CD4-positive, CD25-positive, alpha-beta regulatory T cell (primary cell): ENCODE measurements around the gene WDR26. TPM values are rescaled to one million over a fixed set of nuclear protein-coding genes. Genes with fewer than 3 reads are reported as not detected.
A peak's percentile ranks its signal among the peaks of the same experiment; 100 is the strongest.

Experiments
- ATAC-seq, 2 donors: fragments of 150-1000 bp; cut with Tn5 transposase; one replicate each; pipeline ENCODE4 v1.10.0; 2021; ENCODE audit warnings: low read depth in 2 of 2, moderate number of reproducible peaks in 2 of 2, moderate library complexity in 1 of 2
- DNase-seq, 3 donors: peaks; one replicate each; pipeline versions ENCODE4 v3.0.0 to v3.0.0-alpha.2; 2012 to 2022; ENCODE audit warnings: mixed read lengths in 1 of 3
- H3K27ac ChIP-seq: one replicate; pipeline ENCODE4 v1.7.0; 2013; ENCODE audit warnings: mild to moderate bottlenecking, low read length; ENCODE audit not compliant: insufficient read depth, poor library complexity, severe bottlenecking
- H3K27me3 ChIP-seq: one replicate; pipeline ENCODE4 v1.7.0; 2013; ENCODE audit warnings: low read length; ENCODE audit not compliant: control insufficient read depth, insufficient read depth
- H3K36me3 ChIP-seq: one replicate; pipeline ENCODE4 v1.7.0; 2013; ENCODE audit warnings: mild to moderate bottlenecking, low read length, moderate library complexity; ENCODE audit not compliant: control insufficient read depth, insufficient read depth
- H3K4me1 ChIP-seq: 2 replicates; pipeline ENCODE4 v1.7.0; 2013; ENCODE audit warnings: mild to moderate bottlenecking, low read length; ENCODE audit not compliant: insufficient read depth, control insufficient read depth, poor library complexity, severe bottlenecking
- H3K4me3 ChIP-seq: one replicate; pipeline ENCODE4 v1.7.0; 2013; ENCODE audit warnings: low read depth, mild to moderate bottlenecking, low read length, moderate library complexity
- H3K9me3 ChIP-seq, 2 experiments: 1 replicate in 1 of 2; 2 replicates in 1 of 2; pipeline ENCODE4 v1.7.0; 2013; ENCODE audit warnings: low read length in 2 of 2, mild to moderate bottlenecking in 1 of 2, moderate library complexity in 1 of 2; ENCODE audit not compliant: control insufficient read depth in 2 of 2
- H3K27ac Mint-ChIP-seq, 3 donors: one replicate each; pipeline ENCODE4 v1.8.0; 2020 to 2022; ENCODE audit warnings: mild to moderate bottlenecking in 3 of 3, mixed read lengths in 3 of 3, moderate library complexity in 2 of 3
- H3K27me3 Mint-ChIP-seq: one replicate; pipeline ENCODE4 v1.8.0; 2022; ENCODE audit warnings: mild to moderate bottlenecking, mixed read lengths
- H3K36me3 Mint-ChIP-seq: one replicate; pipeline ENCODE4 v1.8.0; 2020; ENCODE audit warnings: mixed read lengths
- H3K4me1 Mint-ChIP-seq, 4 donors: one replicate each; pipeline ENCODE4 v1.8.0; 2020 to 2022; ENCODE audit warnings: mixed read lengths in 4 of 4, mild to moderate bottlenecking in 1 of 4
- H3K4me3 Mint-ChIP-seq, 4 donors: one replicate each; pipeline ENCODE4 v1.8.0; 2020 to 2022; ENCODE audit warnings: mild to moderate bottlenecking in 4 of 4, mixed read lengths in 4 of 4, moderate library complexity in 3 of 4
- H3K9me3 Mint-ChIP-seq, 7 donors: one replicate each; pipeline ENCODE4 v1.8.0; 2020 to 2022; ENCODE audit warnings: mixed read lengths in 7 of 7, mild to moderate bottlenecking in 3 of 7, moderate library complexity in 2 of 7
- polyA plus RNA-seq, 4 donors: library from polyadenylated mRNA; unstranded; fragments of 300-500 nt; fragmentation: Illumina TruSeq; gene quantifications; one replicate each; pipeline ENCODE4 v1.2.3, GENCODE V29; 2021
- total RNA-seq: library from RNA; stranded (reverse); gene quantifications from one replicate; pipeline ENCODE4 v1.2.3, GENCODE V29; 2022

Gene WDR26
- total and polyA plus RNA-seq, 5 donors from 2014 or later = 2.6 to 209 (median 3.7) TPM

DNA sequence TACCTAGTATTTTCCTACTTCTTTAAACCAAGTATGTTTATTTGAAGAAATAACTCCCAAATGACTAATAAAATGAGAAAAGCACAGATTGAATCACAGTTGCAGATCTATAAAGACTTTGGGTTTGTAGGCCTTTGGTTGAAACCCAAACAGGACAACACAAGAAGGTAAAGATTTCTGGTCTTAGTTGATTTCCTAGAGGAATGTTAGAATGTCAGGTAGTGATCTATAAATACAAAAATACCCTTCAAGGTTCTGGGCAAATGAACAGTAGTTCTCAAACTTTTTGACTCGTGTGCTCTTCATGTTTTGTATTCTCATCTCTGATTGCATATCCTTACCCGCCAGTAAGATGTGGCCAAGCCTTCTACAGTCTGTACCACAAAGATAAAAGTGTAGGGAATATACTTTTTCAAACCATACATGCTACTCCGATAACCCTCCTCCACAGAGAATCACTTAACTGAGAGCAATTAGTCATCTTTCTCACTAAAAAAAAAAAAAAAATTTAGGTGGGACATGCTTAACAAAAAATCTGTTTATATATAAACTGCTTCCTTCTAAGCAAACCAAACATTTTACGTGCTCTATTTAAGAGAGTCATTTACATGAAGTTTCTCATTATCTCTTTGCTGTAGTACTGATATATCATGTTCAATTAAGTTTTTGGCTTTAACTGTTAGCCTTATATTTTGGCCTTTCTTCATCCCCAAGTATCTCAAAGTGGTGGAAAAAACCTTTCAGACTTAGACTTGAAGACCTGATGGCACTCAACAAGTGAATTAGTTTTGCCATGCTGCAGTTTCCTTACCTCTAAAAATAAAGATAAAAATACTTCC, 42.0 kb downstream of the WDR26 start:
- no peaks in the 10 kb centered on the region for H3K27me3 Mint-ChIP-seq
- DNase-seq (no peak), ATAC-seq (no peak)
- Histone ChIP-seq H3K36me3 (peaks cover 84% of the 10 kb centered on the region), H3K4me3 (no peak overlapping the region), H3K4me1 (peaks cover 5% of the 10 kb centered on the region), H3K9me3 (no peaks in the 10 kb centered on the region), H3K27ac (no peak overlapping the region), H3K27me3 (no peaks in the 10 kb centered on the region)
- H3K9me3 Mint-ChIP-seq = no peaks in the 10 kb centered on the region
- H3K4me3 Mint-ChIP-seq = no peak overlapping the region
- peaks cover 53% of the 10 kb centered on the region for H3K36me3 Mint-ChIP-seq
- peak overlapping the region; percentile 23 to 76 (median 67) for H3K27ac Mint-ChIP-seq
- peaks cover 6 to 15% (median 11%) of the 10 kb centered on the region in 4 donors for H3K4me1 Mint-ChIP-seq

DNA sequence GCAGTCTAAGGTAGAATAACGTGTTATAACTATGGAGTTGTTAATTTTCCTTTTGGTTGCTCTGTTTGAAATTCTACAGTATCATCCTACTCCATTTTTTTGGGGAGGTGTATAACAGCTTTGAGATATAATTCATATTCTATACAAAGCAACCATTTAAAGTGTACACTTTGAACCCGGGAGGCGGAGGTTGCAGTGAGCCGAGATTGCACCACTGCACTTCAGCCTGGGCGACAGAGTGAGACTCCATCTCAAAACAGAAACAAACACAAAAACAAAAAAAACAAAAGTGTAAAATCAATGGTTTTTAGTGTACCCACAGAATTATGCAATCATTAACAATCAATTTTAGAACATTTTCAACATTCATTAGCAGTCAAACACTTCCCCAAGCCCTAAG, 44.1 kb downstream of the WDR26 start:
- no peaks in the 10 kb centered on the region for H3K9me3 Mint-ChIP-seq
- H3K4me3 Mint-ChIP-seq = no peak overlapping the region
- H3K36me3 Mint-ChIP-seq = peaks cover 37% of the 10 kb centered on the region
- Histone ChIP-seq H3K4me3 (no peak overlapping the region), H3K27me3 (no peaks in the 10 kb centered on the region), H3K36me3 (peaks cover 74% of the 10 kb centered on the region), H3K27ac (no peak overlapping the region), H3K9me3 (no peaks in the 10 kb centered on the region), H3K4me1 (peaks cover 5% of the 10 kb centered on the region)
- H3K4me1 Mint-ChIP-seq = peaks cover 5 to 29% (median 13%) of the 10 kb centered on the region in 4 donors
- H3K27ac Mint-ChIP-seq = no peak overlapping the region
- DNase-seq = no peak
- no peak for ATAC-seq
- H3K27me3 Mint-ChIP-seq = no peaks in the 10 kb centered on the region

DNA sequence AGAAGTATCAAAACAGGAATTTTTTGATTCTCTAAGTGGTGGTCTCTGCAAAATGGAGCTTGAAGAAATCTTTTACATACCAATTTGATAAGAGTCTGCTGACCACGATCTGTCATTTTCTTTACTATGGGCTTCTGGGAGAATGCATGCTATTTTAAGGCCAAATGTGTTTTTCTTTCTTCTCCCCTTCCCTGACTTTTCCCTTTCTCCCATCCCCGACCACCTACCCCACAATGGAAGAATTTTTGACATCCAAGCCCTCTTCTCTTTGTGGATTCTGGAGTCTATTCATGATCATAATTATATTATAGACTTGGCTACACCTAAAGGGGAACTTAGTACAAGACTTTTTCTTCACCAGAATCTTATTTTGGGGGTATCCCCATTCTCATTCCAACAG, 46.7 kb downstream of the WDR26 start:
- H3K27ac Mint-ChIP-seq = peak overlapping the region in 2 of 3 donors; percentile 56 to 72
- ATAC-seq (no peak), DNase-seq (no peak)
- no peaks in the 10 kb centered on the region for H3K27me3 Mint-ChIP-seq
- peaks cover 25% of the 10 kb centered on the region for H3K36me3 Mint-ChIP-seq
- Histone ChIP-seq H3K9me3 (no peaks in the 10 kb centered on the region), H3K4me1 (peaks cover 5% of the 10 kb centered on the region), H3K36me3 (peaks cover 50% of the 10 kb centered on the region), H3K4me3 (no peak overlapping the region), H3K27ac (peak overlapping the region; percentile 55), H3K27me3 (no peaks in the 10 kb centered on the region)
- H3K9me3 Mint-ChIP-seq = no peaks in the 10 kb centered on the region
- peaks cover 8 to 42% (median 15%) of the 10 kb centered on the region in 4 donors for H3K4me1 Mint-ChIP-seq
- peak overlapping the region in 1 of 4 donors; percentile 7 for H3K4me3 Mint-ChIP-seq

DNA sequence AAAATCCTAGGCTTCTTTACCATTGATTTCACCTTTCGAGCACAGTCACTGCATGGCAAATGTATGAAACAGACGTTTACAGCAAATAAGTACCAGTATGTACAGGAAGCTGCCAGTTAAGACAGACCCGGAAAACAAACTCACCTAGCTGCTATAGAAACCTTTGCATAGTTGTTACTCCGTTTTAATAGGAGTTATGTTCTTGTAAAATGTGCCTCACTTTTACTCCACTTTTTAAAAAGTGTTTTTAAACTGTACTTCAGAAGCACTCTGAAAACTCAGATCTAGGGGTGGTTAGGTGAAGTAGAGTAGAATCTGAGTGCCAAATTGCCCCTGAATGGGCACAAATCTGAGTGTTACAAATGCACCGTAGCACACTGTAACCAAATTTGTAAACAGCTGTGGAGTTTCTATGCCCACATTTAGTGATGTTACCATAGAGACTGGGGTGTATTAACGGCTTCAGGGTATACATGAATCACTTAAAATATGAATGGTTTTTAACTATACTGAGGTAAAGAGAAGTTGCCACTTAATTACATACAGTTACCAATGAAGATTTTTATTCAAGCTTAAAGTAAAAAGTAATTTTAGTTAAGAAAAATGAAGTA, 47.2 kb downstream of the WDR26 start:
- DNase-seq (peak in 1 of 3 donors; percentile 22), ATAC-seq (peak; percentile 53 to 63)
- peaks cover 5% of the 10 kb centered on the region for H3K4me1 ChIP-seq
- H3K27me3 ChIP-seq = no peaks in the 10 kb centered on the region
- Mint-ChIP-seq H3K36me3 (peaks cover 20% of the 10 kb centered on the region), H3K27me3 (no peaks in the 10 kb centered on the region), H3K4me1 (peaks cover 9 to 41% (median 17%) of the 10 kb centered on the region in 4 donors), H3K9me3 (no peaks in the 10 kb centered on the region), H3K27ac (peak overlapping the region; percentile 56 to 76 (median 72)), H3K4me3 (peak overlapping the region in 2 of 4 donors; percentile 6 to 7)
- H3K36me3 ChIP-seq = peaks cover 45% of the 10 kb centered on the region
- H3K9me3 ChIP-seq = no peaks in the 10 kb centered on the region
- H3K4me3 ChIP-seq = peak overlapping the region; percentile 13
- peak overlapping the region; percentile 55 for H3K27ac ChIP-seq

DNA sequence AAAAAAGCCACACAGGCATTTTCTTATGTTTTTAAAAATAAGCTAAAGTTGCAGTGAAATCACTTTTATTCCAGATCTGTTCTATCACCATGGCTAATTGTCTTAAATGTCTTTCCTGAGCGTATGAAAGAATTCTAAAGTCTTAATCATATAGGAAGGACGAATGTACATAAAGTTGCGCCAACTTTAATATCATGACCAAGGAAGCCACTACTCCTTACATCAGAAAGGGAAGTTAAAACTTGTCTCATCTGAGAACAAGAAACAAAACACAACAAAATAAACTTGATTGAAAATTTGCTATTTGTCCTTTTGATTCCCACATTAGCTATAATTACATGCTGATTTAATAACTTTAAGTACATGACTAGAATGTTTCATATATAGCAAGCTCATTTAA, 51.4 kb downstream of the WDR26 start:
- no peaks in the 10 kb centered on the region for H3K9me3 ChIP-seq
- no peaks in the 10 kb centered on the region for H3K9me3 Mint-ChIP-seq
- H3K27ac Mint-ChIP-seq = peak overlapping the region in 1 of 3 donors; percentile 67
- H3K4me3 ChIP-seq = no peak overlapping the region
- H3K4me1 ChIP-seq = peaks cover 29% of the 10 kb centered on the region
- no peak overlapping the region for H3K4me3 Mint-ChIP-seq
- no peaks in the 10 kb centered on the region for H3K27me3 ChIP-seq
- DNase-seq (no peak), ATAC-seq (no peak)
- H3K4me1 Mint-ChIP-seq = peaks cover 21 to 75% (median 47%) of the 10 kb centered on the region in 4 donors
- H3K36me3 ChIP-seq = peaks cover 9% of the 10 kb centered on the region
- no peak overlapping the region for H3K27ac ChIP-seq
- H3K27me3 Mint-ChIP-seq = no peaks in the 10 kb centered on the region
- H3K36me3 Mint-ChIP-seq = peaks cover 14% of the 10 kb centered on the region

DNA sequence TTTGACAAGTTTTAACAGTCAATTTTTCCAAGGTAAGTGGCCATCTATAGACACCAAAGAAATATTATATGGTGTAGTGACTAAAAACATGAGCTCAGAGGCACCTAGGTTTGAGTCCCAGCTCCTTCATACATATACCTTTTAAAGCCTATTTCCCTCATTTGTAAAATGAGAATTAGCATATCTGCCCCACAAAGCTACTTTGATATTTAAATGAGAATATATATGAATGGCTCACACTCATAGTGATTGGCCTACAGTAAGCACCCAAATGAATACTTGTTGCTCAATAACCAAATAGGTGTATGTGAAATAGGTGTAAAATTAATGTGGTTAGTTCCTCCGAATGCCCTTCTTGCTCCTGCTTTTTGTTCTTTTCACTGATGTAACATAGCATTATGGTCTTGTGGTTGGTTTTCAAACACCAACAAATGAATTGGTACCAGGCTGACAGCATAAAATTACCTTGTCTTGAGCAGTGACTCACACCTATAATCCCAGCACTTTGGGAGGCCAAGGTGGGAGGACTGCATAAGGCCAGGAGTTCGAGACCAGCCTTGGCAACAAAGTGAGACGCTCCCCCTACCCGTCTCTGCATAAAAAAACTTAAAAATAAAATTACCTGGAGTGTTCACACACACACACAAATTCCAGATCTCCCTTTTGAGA, 52.6 kb downstream of the WDR26 start:
- peaks cover 36% of the 10 kb centered on the region for H3K4me1 ChIP-seq
- Mint-ChIP-seq H3K36me3 (peaks cover 22% of the 10 kb centered on the region), H3K9me3 (no peaks in the 10 kb centered on the region), H3K4me3 (peak overlapping the region; percentile 9 to 56 (median 46)), H3K27me3 (no peaks in the 10 kb centered on the region), H3K4me1 (peaks cover 21 to 75% (median 49%) of the 10 kb centered on the region in 4 donors), H3K27ac (peak overlapping the region in 2 of 3 donors; percentile 83 to 86)
- no peaks in the 10 kb centered on the region for H3K27me3 ChIP-seq
- ATAC-seq = no peak
- peaks cover 6% of the 10 kb centered on the region for H3K36me3 ChIP-seq
- no peak for DNase-seq
- no peaks in the 10 kb centered on the region for H3K9me3 ChIP-seq
- H3K27ac ChIP-seq = no peak overlapping the region
- no peak overlapping the region for H3K4me3 ChIP-seq

DNA sequence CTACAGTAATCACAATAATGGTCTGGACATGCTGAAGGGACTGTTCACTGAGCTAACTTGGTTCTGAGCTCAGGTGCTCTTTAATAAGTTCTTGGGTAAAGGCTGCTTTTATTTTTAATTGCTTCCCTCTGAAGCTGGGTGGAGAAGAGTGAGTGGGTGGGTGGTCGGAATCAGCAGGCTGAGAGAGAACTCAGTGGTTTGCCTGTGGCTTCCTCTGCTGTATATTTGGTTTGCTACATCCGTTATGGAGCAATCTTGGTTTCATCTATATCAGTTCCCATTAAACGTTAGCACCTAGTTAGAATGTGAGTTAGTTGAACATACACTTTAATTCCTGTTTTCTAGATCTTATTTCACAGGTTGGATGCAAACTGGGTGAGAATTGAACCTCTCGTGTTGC, 54.6 kb downstream of the WDR26 start:
- DNase-seq = peak in 2 of 3 donors; percentile 39 to 75
- H3K4me3 Mint-ChIP-seq = peak overlapping the region; percentile 32 to 79 (median 72)
- peak overlapping the region; percentile 78 for H3K4me3 ChIP-seq
- no peaks in the 10 kb centered on the region for H3K27me3 Mint-ChIP-seq
- H3K27me3 ChIP-seq = no peaks in the 10 kb centered on the region
- ATAC-seq = peak; percentile 68 to 78
- H3K9me3 Mint-ChIP-seq = no peaks in the 10 kb centered on the region
- H3K4me1 Mint-ChIP-seq = peaks cover 25 to 70% (median 55%) of the 10 kb centered on the region in 4 donors
- H3K27ac Mint-ChIP-seq = peak overlapping the region; percentile 29 to 83 (median 77)
- H3K36me3 ChIP-seq = peaks cover 20% of the 10 kb centered on the region
- peaks cover 32% of the 10 kb centered on the region for H3K36me3 Mint-ChIP-seq
- H3K9me3 ChIP-seq = no peaks in the 10 kb centered on the region
- peak overlapping the region; percentile 47 for H3K27ac ChIP-seq
- H3K4me1 ChIP-seq = peaks cover 41% of the 10 kb centered on the region
